GM18909 (cell line): ENCODE data around the gene CMIP.
A peak's percentile ranks its signal among the peaks of the same experiment; 100 is the strongest.

ENCODE experiments used
- ATAC-seq: cut with Tn5 transposase; IDR thresholded peaks from one replicate; pipeline ENCODE4 v1.9.1; 2021; ENCODE audit warnings: mild to moderate bottlenecking; ENCODE audit not compliant: unreplicated experiment, poor library complexity

Gene CMIP

GRCh38 chr16:81745704-81746558 is 301.3 kb downstream of the CMIP start:
- ATAC-seq: peak; percentile 78

DNA sequence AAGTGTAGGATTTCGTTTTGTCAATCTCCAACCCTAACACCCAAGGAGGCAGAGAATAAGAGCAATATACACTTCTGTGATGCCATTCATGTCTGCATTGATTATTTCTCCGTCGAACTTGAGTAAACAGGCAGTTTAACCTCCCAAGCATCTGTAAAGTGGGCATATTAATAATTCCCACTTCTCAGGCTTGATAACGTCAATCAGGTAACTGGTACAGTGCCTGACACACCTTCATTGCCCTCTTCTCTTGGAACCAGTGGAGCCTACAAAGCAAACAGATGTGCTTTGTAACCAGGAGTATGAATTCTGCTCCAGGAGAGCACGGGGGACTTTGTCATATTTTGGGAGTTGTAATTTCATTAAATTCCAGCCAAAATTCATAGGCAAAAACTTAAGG is 302.0 kb downstream of the CMIP start:
- ATAC-seq: no peak

GRCh38 chr16:81748476-81749198 is 304.0 kb downstream of the CMIP start:
- ATAC-seq: no peak

DNA sequence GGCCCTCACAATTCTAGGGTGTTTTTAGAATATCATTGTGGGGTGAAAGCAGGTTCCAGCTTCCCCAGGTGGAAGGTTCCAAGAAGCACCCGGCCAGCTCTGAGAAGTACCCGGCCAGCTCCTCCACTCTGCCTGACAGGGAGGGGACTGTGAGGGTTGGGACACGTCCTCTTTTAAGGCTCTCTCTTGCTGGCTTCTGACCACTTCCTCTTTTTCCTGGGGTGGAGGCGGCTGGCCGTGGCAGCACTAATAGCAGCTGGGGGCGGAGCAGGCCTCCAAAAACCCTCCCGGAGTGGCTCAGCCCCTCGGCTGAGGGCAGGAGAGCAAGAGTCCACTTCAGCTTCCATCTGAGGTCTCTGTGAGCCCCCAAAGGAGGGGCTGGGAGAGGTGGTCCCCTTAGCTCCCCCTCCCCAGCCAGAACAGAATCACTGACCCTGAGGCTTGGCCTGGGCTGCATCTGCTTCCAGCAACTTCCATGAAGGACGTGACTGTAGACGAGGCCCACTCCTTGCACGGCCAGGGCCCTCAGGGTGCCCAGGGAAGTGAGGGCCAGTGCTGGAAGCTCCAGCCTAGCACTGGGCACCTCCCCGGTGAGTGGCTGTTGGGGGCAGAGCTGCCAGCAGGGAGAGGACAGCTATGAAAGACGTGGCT is 307.7 kb downstream of the CMIP start:
- peak; percentile 93 for ATAC-seq

DNA sequence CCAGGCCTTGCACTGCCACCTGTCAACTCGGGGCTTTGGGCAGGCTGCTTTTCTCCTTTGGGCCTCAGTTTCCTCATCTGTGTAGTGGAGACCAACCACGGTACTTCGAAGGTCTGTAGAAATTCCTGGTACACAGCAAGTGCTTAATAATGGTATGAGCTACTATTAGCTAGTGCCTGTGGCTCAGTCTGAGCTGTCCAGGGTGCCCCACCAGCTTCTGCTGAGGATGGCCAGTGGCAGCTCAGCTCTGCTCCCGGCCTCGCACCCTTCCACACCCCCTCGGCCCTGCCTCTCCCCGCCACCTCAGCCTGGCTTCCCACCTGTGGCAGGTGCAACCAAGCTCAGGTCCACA is 308.2 kb downstream of the CMIP start:
- no peak for ATAC-seq

GRCh38 chr16:81754858-81755257 is 310.2 kb downstream of the CMIP start:
- ATAC-seq: no peak

DNA sequence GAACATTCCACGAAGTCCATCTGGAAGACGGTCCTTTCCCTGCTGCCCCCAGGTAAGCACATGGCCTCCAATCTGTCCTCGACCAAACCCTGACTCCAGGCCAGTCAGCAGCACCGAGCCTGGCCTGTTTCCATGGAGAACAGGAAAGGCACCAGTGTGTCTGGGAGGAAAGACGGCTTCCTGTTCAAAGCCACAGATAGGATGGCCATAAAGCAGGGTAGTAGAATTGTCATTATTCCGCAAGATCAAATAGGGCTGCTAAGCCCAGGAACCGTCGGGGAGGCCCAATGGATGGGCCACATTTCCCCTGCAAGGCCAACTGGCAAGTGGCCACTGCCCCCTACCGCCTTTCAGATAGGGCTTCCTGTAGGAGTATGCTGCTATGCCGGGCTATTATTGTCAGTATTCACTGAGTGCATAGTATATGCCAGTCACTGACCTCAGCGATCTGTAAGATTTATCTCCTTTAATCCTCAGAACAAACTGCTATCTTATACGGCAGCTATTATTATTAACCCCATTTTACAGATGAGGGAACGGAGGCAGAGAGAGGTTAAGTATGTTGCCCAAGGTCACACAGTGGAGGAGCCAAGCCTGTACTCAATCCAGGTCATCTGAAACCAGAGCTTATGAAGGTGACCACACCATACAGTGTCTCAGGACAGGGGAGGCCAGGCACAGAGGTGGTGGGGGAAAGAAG is 311.5 kb downstream of the CMIP start:
- no peak for ATAC-seq

DNA sequence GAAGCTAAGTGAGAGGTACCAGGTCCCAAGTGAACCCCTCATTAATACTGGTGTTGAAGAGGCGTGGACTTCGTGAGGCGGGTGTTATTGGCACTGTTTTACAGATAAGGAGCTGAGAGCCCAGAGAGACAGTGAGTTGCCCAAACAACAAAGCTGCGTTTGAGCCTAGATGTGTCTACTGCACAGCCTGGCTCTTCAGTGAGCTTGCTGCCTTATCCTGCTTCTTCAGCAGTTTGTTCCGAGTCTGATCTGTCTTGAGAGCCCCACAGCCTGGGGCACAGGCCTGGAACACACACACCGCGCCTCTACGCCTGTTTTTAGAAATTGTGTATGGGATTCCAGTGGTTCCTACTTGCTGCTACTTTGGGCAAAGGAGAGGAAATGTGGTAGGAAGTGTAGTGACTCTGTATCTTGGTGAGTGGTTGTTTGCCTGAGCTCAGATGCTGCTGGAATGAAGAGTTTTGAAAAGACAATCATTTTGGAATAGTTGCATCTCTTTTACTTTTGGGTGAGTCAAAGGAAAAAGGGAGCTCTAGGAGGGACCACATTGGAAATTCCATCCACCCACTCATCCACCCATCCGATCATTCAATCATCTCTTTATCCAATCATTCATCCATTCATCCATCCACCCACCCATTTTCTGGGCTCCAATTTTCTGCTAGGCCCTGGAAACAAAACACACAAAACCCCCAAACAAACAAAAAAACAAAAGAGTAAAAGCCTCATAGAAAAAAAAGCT is 312.2 kb downstream of the CMIP start:
- ATAC-seq: no peak

DNA sequence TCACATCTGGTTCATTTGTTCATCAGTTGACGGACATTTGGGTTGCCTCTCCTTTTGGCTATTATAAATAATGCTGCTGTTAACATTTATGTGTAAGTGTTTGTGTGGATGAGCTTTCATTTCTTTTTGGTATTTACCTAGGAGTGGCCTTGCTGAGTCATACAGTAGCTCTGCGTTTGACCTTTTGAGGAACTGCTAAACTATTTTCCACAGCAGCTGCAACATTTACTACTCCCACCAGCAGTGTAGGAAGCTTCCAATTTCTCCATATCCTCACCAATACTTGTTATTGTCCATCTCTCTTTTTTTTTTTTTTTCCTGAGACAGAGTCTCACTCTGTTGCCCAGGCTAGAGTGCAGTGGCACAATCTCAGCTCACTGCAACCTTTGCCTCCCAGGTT is 313.8 kb downstream of the CMIP start:
- ATAC-seq: no peak
